ENCODE results near the gene ANKRD12. TPM values are rescaled to one million over a fixed set of nuclear protein-coding genes. Genes with fewer than 3 reads are reported as not detected.
"Not testable (repeated sequence)": the region's sequence is repeated elsewhere in the genome, so short reads cannot be mapped to it uniquely, and the experiment has no call there.

Gene ANKRD12
- total RNA-seq, 4 donors from 2014 or later = 84.7 to 137 (median 122) TPM

DNA sequence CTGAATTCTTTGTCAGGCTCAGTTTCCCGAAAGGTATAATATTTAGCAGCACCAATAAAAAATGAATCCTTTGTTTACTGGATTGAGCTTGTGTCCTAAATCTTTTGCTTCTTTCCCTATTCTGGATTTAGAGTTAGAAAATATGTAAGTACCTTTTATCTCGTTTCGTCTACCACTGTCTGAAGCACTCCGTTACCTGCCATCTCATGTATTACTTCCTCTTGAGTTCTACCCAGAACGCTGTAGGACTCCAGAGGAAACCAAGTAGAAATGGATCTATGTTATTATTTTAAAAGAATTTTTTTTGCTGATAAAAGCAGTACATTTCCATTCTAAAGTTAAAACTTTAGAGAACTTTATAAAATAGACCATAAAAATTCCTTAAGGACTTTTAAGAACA lies 13.5 kb downstream of the ANKRD12 start:
- H3K4me3 ChIP-seq = no peak overlapping the region
- H3K36me3 ChIP-seq = no peaks in the 10 kb centered on the region
- TF ChIP-seq, protein P1, sequence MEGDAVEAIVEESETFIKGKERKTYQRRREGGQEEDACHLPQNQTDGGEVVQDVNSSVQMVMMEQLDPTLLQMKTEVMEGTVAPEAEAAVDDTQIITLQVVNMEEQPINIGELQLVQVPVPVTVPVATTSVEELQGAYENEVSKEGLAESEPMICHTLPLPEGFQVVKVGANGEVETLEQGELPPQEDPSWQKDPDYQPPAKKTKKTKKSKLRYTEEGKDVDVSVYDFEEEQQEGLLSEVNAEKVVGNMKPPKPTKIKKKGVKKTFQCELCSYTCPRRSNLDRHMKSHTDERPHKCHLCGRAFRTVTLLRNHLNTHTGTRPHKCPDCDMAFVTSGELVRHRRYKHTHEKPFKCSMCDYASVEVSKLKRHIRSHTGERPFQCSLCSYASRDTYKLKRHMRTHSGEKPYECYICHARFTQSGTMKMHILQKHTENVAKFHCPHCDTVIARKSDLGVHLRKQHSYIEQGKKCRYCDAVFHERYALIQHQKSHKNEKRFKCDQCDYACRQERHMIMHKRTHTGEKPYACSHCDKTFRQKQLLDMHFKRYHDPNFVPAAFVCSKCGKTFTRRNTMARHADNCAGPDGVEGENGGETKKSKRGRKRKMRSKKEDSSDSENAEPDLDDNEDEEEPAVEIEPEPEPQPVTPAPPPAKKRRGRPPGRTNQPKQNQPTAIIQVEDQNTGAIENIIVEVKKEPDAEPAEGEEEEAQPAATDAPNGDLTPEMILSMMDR (IDR thresholded peaks at IDR 0.05) = no peak
- TF ChIP-seq POLR2AphosphoS5 (IDR thresholded peaks at IDR 0.05) = no peak
- TF ChIP-seq POLR2A (IDR thresholded peaks at IDR 0.05) = no peak
- TF ChIP-seq EP300 (IDR thresholded peaks at IDR 0.05) = no peak
- H3K9me3 ChIP-seq = no peaks in the 10 kb centered on the region
- H3K4me1 ChIP-seq = peaks cover 40 to 100% (median 44%) of the 10 kb centered on the region in 3 donors
- peak overlapping the region in 2 of 4 donors; percentile 34 to 37 for H3K27ac ChIP-seq
- WGBS, 2 donors (ENCODE audit: low coverage in 1 of 2) = 35 to 59% methylated on average over 5 of the region's 5 CpGs
- ATAC-seq = no peak
- H3K27me3 ChIP-seq = no peaks in the 10 kb centered on the region

DNA sequence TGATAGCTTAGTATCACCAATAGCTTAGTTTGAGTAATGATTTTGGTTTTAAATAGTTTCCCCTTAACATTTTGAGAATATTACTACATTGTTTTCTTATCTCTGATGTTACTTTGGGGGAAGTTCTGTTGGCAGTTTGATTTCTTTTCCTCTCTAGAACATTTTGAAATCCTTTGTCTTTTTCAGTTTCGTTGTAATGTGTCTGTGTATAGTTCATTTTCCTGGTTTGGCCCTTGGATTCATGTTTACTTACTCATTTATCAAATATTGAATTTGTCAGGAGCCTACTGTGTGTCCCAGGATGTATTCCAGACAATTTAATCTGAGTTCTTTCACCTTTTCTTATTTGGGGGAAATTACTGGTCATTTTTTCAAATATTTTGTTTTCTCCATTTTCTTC lies 16.7 kb downstream of the ANKRD12 start:
- no peak for ATAC-seq
- Histone ChIP-seq H3K27ac (no peak overlapping the region), H3K27me3 (no peaks in the 10 kb centered on the region), H3K36me3 (no peaks in the 10 kb centered on the region), H3K4me1 (peaks cover 17 to 84% (median 20%) of the 10 kb centered on the region in 3 donors), H3K9me3 (no peaks in the 10 kb centered on the region), H3K4me3 (no peak overlapping the region)
- 33 to 50% methylated on average over 1 of the region's 1 CpG for WGBS, 2 donors (ENCODE audit: low coverage in 1 of 2)
- no peak for TF ChIP-seq POLR2A (IDR thresholded peaks at IDR 0.05)
- TF ChIP-seq, protein P1 (IDR thresholded peaks at IDR 0.05) = no peak
- TF ChIP-seq POLR2AphosphoS5 (IDR thresholded peaks at IDR 0.05) = no peak
- TF ChIP-seq EP300 (IDR thresholded peaks at IDR 0.05) = no peak

- no peak for ATAC-seq
Measured at GRCh38 chr18:9156604-9157249, 20.1 kb downstream of the ANKRD12 start.

GRCh38 chr18:9157806-9158205 lies 21.2 kb downstream of the ANKRD12 start:
- no peaks in the 10 kb centered on the region for H3K27me3 ChIP-seq
- no peak for ATAC-seq
- H3K27ac ChIP-seq = no peak overlapping the region
- no peaks in the 10 kb centered on the region for H3K36me3 ChIP-seq
- TF ChIP-seq EP300 (IDR thresholded peaks at IDR 0.05) (no peak), POLR2AphosphoS5 (IDR thresholded peaks at IDR 0.05) (no peak), POLR2A (IDR thresholded peaks at IDR 0.05) (no peak)
- TF ChIP-seq, protein P1 (IDR thresholded peaks at IDR 0.05) = no peak
- H3K4me3 ChIP-seq = no peak overlapping the region
- peaks cover 5 to 63% (median 9%) of the 10 kb centered on the region in 3 donors for H3K4me1 ChIP-seq
- no peaks in the 10 kb centered on the region for H3K9me3 ChIP-seq
- WGBS, 2 donors (ENCODE audit: low coverage in 1 of 2) = 53 to 55% methylated on average over 2 of the region's 2 CpGs

More at GRCh38 chr18:9156604-9157249, 20.1 kb downstream of the ANKRD12 start:
- Histone ChIP-seq H3K9me3 (no peaks in the 10 kb centered on the region), H3K27me3 (no peaks in the 10 kb centered on the region), H3K4me1 (peaks cover 9 to 74% (median 9%) of the 10 kb centered on the region in 3 donors), H3K27ac (no peak overlapping the region), H3K36me3 (no peaks in the 10 kb centered on the region), H3K4me3 (no peak overlapping the region)
- TF ChIP-seq EP300 (IDR thresholded peaks at IDR 0.05) (no peak), POLR2AphosphoS5 (IDR thresholded peaks at IDR 0.05) (no peak), POLR2A (IDR thresholded peaks at IDR 0.05) (no peak)
- TF ChIP-seq, protein P1 (IDR thresholded peaks at IDR 0.05) = no peak
- WGBS, 2 donors (ENCODE audit: low coverage in 1 of 2) = 100% methylated on average over 4 of the region's 4 CpGs

- H3K27me3 ChIP-seq = no peaks in the 10 kb centered on the region
- no peak for ATAC-seq
- 90% methylated on average over 2 of the region's 4 CpGs; no CpG with 5 or more reads in 1 of the 2 donors for WGBS, 2 donors (ENCODE audit: low coverage in 1 of 2)
Measured at GRCh38 chr18:9160014-9160413, 23.4 kb downstream of the ANKRD12 start.

DNA sequence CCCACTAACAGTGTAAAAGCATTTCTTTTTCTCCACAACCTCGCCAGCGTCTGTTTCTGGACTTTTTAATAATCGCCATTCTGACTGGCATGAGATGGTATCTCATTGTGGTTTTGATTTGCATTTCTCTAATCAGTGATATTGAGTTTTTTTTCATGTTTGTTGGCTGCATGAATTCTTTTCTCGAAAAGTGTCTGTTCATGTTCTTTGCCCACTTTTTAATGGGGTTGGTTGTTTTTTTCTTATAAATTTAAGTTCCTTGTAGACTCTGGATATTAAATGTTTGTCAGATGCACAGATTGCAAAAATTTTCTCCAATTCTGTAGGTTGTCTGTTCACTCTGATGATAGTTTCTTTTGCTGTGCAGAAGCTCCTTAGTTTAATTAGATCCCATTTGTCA lies 26.1 kb downstream of the ANKRD12 start:
- H3K9me3 ChIP-seq, H3K4me3 ChIP-seq, ATAC-seq, H3K36me3 ChIP-seq, H3K27me3 ChIP-seq, H3K27ac ChIP-seq: not testable (repeated sequence)
- WGBS, 2 donors (ENCODE audit: low coverage in 1 of 2) = 87 to 92% methylated on average over 3 to 4 of the region's 4 CpGs
- peaks cover 0 to 31% (median 3%) of the 10 kb centered on the region in 3 donors for H3K4me1 ChIP-seq

More at GRCh38 chr18:9160014-9160413, 23.4 kb downstream of the ANKRD12 start:
- Histone ChIP-seq H3K27ac (no peak overlapping the region), H3K4me1 (peaks cover 0 to 41% (median 3%) of the 10 kb centered on the region in 3 donors), H3K36me3 (no peaks in the 10 kb centered on the region), H3K4me3 (no peak overlapping the region), H3K9me3 (peaks cover 0 to 9% (median 0%) of the 10 kb centered on the region in 3 donors)
- no peak for TF ChIP-seq EP300 (IDR thresholded peaks at IDR 0.05)
- no peak for TF ChIP-seq POLR2AphosphoS5 (IDR thresholded peaks at IDR 0.05)
- TF ChIP-seq POLR2A (IDR thresholded peaks at IDR 0.05) = no peak
- TF ChIP-seq, protein P1 (IDR thresholded peaks at IDR 0.05) = no peak

DNA sequence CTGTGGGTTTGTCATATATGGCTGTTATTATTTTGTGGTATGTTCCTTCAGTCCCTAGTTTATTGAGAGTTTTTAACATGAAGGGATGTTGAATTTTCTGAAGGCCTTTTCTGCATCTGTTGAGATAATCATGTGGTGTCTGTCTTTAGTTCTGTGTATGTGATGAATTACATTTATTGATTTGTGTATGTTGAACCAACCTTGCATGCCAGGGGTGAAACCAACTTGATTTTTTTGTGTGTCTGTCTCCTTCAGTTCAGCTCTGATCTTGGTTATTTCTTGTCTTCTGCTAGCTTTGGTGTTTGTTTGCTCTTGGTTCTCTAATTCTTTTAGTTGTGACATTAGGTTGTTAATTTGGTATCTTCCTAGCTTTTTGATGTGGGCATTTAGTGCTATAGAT lies 27.6 kb downstream of the ANKRD12 start:
- H3K27ac ChIP-seq, H3K27me3 ChIP-seq, H3K9me3 ChIP-seq, ATAC-seq, H3K4me3 ChIP-seq, H3K36me3 ChIP-seq: not testable (repeated sequence)
- peaks cover 0 to 16% (median 3%) of the 10 kb centered on the region in 3 donors for H3K4me1 ChIP-seq
